Measurements from ENCODE around the gene CHRNA1. TPM values are rescaled to one million over a fixed set of nuclear protein-coding genes. Genes with fewer than 3 reads are reported as not detected.

The CHRNA1 gene
- total RNA-seq, 3 donors from 2014 or later: 0.76 to 2.6 (median 1.4) TPM

GRCh38 chr2:174760845-174761473, 3.3 kb downstream of the CHRNA1 start:
- no peaks in the 10 kb centered on the region for H3K9me3 ChIP-seq
- no peak for TF ChIP-seq CTCF (IDR thresholded peaks at IDR 0.05)
- no peak for ATAC-seq
- H3K4me1 ChIP-seq (ENCODE audit: low read depth): peaks cover 6% of the 10 kb centered on the region
- H3K4me3 ChIP-seq: no peak overlapping the region
- no peaks in the 10 kb centered on the region for H3K36me3 ChIP-seq (ENCODE audit: low read depth)
- intact Hi-C loops (cut with DNase I, micrococcal nuclease): no loop called here
- DNase-seq: no peak

GRCh38 chr2:174759381-174760065, 4.7 kb downstream of the CHRNA1 start:
- peak in 2 of 3 donors; percentile 35 to 75 for DNase-seq
- no peak for TF ChIP-seq CTCF (IDR thresholded peaks at IDR 0.05)
- peaks cover 6% of the 10 kb centered on the region for H3K4me1 ChIP-seq (ENCODE audit: low read depth)
- H3K36me3 ChIP-seq (ENCODE audit: low read depth): no peaks in the 10 kb centered on the region
- H3K4me3 ChIP-seq: no peak overlapping the region
- intact Hi-C loops (cut with DNase I, micrococcal nuclease): no loop called here
- peak; percentile 94 for ATAC-seq
- H3K9me3 ChIP-seq: no peaks in the 10 kb centered on the region

GRCh38 chr2:174756743-174757142, 7.5 kb downstream of the CHRNA1 start:
- Histone ChIP-seq H3K4me3 (no peak overlapping the region), H3K9me3 (no peaks in the 10 kb centered on the region), H3K4me1 (ENCODE audit: low read depth) (peaks cover 6% of the 10 kb centered on the region), H3K36me3 (ENCODE audit: low read depth) (no peaks in the 10 kb centered on the region)
- intact Hi-C loops (cut with DNase I, micrococcal nuclease): no loop called here
- DNase-seq (no peak), ATAC-seq (no peak)
- no peak for TF ChIP-seq CTCF (IDR thresholded peaks at IDR 0.05)

GRCh38 chr2:174753038-174753633, 11.1 kb downstream of the CHRNA1 start:
- no peaks in the 10 kb centered on the region for H3K4me1 ChIP-seq (ENCODE audit: low read depth)

More at GRCh38 chr2:174753038-174753633, 11.1 kb downstream of the CHRNA1 start:
- ATAC-seq: peak; percentile 15
- Histone ChIP-seq H3K9me3 (no peaks in the 10 kb centered on the region), H3K36me3 (ENCODE audit: low read depth) (no peaks in the 10 kb centered on the region), H3K4me3 (no peak overlapping the region)
- TF ChIP-seq CTCF (IDR thresholded peaks at IDR 0.05): no peak
- intact Hi-C loops (cut with DNase I, micrococcal nuclease): no loop called here
- no peak for DNase-seq
